NCI-H2029 (cell line): ENCODE data around the gene VEGFD.
"Not testable (repeated sequence)": the region's sequence is repeated elsewhere in the genome, so short reads cannot be mapped to it uniquely, and the experiment has no call there.

Experiments
- DNase-seq: peaks from one replicate; lab custom pipeline; 2025; lab: John Stamatoyannopoulos, UW

VEGFD gene

DNA sequence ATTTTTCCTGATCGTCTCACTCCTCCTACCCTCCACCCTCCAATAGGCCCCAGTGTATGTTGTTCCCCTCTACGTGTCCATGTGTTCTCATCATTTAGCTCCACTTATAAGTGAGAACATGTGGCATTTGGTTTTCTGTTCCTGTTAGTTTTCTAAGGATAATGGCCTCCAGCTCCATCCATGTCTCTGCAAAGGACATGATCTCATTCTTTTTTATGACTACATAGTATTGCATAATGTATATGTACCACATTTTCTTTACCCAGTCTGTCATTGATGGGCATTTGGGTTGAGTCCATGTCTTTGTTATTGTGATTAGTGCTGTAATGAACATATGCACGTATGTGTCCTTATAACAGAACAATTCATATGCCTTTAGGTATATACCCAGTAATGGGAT, 78.3 kb downstream of the VEGFD start:
- not testable (repeated sequence) for DNase-seq

DNA sequence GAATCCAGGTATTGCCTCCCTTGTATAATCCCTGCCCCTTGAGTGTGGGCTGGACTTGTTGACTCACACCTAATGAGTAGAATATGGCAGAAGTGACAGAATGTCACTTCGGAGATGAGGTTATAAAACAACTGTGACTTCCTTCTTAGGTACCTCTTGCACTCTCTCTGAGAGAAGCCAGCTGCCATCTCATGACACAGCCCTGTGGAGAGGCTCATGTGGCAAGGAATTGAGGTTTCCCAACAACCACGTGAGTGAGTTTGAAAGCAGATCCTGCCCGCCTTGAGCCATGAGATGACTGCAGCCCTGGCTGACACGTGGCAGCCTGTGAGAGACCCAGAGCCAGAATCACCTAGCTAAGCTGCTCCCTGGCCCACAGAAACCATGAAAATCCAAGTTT, 82.3 kb downstream of the VEGFD start:
- DNase-seq = peak; percentile 12

DNA sequence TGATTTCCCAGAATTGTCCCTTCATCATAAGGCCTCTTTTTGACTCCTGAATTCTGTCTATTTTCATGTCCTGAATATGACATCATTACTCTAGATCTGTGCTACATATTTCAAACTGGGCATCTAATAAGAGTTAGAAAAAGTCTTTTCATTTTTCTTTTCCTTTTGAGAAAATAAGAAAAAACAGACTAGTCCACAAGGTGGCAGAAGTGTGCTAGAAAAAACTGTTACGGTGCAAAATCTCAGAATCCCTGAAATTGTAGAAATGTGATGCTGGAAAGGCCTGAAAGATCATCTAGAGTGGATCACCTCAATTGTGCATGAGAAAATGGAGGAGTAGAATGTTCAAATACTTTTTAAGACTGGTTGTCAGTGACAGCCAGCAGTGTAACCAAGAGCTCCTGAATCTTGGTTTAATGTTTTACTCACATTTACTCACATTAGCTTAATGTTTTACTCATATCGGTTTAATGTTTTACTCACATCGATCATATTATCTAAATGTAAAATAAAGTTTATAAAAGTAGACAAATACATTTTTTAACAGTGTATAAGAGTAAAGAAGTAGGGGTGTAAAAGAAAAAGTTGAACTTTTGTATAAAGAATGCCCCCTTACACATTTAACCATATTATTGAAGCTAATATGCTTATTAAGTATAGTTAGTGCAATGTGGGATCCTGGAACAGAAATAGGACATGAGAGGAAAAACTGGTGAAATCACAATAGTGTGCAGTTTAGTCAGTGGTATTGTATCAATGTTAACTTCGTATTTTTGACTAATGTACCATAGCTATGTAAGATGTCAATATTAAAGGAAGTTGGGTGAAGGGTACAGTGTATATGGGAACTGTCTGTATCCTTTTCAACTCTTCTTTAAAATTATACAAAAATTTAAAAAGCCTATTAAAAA, 84.0 kb downstream of the VEGFD start:
- DNase-seq = no peak

DNA sequence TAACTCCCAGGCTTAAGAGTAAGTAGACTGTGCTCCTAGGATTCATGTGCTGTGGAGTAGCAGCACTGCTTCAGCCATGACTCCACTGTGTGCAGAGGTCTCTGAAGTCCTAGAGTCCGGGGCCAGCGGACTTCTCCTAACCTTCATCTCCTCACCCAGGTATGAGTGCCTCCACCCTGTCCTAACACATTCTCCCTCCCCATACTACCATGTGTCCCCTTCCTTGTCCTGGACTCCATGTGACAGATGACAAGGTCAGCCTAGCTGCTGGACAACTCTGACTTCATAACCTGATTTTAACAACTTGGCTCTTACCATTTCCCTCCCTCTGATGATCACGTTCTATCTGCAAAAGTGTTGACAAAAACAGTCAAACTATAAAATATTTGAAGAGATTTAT, 85.4 kb downstream of the VEGFD start:
- DNase-seq = no peak

DNA sequence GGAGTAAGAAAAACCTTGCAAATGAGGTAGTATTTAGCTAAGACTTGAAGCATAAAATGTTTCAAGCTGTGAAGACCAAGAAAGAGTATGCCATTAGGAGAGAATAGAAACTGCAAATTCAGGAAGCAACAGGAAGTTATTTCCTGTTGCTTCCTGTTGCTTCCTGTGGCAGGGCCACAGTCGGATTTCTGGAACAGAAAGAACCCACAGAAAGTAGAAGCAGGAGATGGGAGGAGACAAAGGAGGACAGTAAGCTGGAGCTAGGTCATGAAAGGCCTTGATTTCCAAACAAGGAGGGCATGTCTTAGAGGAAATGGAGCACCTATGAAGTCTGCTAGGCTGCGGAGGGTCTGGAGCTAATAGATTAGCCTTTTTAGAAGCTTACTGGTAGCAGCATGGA, 86.0 kb downstream of the VEGFD start:
- DNase-seq = no peak
